Astrocyte of the spinal cord (primary cell): Measurements from ENCODE around the gene PTPMT1.

Experiments used
- DNase-seq: peaks from one replicate; pipeline ENCODE4 v3.0.0; 2011; ENCODE audit warnings: low read depth, low spot score
- H3K4me3 ChIP-seq: 2 replicates; pipeline ENCODE4 v1.5.1; 2011; ENCODE audit warnings: low read depth, mild to moderate bottlenecking, low read length, moderate library complexity
- in situ Hi-C: cut with HindIII; loops from 2 replicates; pipeline ENCODE4 v1.10.0; 2017; ENCODE audit warnings: low sequenced_read_pairs
- TF ChIP-seq, protein P1 (sequence below): IDR thresholded peaks from 2 replicates; pipeline ENCODE4 v1.5.1; 2012; ENCODE audit warnings: low read depth, mild to moderate bottlenecking, low read length, inconsistent platforms

PTPMT1 gene

DNA sequence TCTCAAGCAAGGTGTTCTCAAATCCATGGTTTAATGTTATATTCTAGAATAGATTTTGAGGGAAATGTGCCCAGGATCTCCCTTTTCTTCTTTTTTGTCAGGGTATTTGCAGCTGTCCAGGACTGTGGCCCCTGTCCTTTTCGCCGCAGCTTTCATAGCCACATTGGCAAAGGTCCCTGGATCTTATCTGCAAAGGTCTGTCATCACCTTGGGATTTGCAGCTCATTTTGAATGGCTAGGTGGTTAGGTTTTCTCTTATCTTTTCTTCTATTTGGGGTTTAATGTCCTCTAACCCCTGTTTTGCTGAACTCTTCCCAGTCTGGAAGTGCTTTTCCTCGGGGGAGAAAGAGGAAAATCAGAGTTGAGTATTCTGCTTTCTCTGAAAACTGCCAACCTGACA lies 40.5 kb downstream of the PTPMT1 start:
- TF ChIP-seq, protein P1, sequence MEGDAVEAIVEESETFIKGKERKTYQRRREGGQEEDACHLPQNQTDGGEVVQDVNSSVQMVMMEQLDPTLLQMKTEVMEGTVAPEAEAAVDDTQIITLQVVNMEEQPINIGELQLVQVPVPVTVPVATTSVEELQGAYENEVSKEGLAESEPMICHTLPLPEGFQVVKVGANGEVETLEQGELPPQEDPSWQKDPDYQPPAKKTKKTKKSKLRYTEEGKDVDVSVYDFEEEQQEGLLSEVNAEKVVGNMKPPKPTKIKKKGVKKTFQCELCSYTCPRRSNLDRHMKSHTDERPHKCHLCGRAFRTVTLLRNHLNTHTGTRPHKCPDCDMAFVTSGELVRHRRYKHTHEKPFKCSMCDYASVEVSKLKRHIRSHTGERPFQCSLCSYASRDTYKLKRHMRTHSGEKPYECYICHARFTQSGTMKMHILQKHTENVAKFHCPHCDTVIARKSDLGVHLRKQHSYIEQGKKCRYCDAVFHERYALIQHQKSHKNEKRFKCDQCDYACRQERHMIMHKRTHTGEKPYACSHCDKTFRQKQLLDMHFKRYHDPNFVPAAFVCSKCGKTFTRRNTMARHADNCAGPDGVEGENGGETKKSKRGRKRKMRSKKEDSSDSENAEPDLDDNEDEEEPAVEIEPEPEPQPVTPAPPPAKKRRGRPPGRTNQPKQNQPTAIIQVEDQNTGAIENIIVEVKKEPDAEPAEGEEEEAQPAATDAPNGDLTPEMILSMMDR: no peak
- in situ Hi-C loops: no loop called here
- DNase-seq: no peak
- no peak overlapping the region for H3K4me3 ChIP-seq

DNA sequence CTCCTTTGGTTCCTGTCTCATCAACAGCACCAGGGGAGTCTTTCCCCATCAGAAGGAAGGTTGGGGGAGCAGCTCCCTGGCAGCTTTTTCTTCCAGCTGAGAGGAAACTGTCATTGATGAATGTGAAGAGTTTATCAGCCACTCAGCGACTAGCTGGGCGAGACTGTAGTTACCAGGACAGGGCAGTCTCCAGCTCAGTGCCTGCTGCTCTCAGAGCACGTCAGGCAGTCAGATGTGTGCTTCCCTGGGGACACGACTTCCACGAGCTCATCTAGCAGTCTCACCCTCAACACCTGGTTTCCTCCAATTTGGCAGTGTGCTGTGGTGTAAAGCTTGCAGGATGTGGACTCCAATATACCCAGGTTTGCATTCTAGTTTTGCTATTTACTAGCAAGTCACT lies 41.3 kb downstream of the PTPMT1 start:
- DNase-seq: peak; percentile 19
- TF ChIP-seq, protein P1: no peak
- in situ Hi-C loops: no loop called here
- H3K4me3 ChIP-seq: no peak overlapping the region

DNA sequence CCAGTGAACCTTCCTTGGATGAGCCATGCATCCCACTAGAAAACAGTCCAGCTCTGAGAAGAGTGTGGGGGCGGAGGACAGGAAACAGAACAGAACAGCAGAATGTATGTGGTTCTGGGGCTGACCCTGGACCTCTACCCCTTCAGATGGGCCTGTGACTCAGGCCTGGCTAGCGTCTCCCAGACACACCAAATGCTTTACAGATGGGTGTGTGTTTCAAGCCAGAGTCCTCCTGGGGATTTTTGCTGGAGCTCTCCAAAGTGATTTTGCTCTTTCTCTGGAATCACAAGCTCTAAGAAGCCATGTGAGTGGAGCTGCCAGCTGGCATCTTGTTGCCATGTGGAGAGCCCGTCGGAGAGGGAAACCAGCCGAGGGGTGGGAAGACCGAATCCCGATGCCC lies 42.0 kb downstream of the PTPMT1 start:
- in situ Hi-C loops: no loop called here
- TF ChIP-seq, protein P1: no peak
- no peak overlapping the region for H3K4me3 ChIP-seq
- peak; percentile 91 for DNase-seq

DNA sequence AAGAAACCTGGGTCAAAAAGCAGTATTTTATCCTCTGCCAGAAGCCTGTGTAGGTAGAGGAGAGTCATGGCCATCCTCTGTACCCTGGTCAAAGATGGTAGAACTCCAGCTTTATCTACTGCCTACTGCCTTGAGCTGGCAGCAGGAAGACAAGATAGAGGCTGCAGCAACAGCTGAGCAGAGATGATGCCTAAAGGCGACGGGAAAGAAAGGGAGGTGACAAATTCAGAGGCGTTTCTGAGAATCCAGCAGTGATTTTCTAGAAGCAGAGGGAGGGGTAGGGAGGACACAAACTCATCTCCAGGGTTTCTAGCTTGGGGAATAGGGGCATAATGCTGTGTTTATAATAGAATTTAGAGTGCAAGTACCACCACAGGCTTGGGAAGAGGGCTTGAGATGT lies 44.3 kb downstream of the PTPMT1 start:
- DNase-seq: no peak
- H3K4me3 ChIP-seq: no peak overlapping the region
- TF ChIP-seq, protein P1: no peak
- in situ Hi-C loops: no loop called here

DNA sequence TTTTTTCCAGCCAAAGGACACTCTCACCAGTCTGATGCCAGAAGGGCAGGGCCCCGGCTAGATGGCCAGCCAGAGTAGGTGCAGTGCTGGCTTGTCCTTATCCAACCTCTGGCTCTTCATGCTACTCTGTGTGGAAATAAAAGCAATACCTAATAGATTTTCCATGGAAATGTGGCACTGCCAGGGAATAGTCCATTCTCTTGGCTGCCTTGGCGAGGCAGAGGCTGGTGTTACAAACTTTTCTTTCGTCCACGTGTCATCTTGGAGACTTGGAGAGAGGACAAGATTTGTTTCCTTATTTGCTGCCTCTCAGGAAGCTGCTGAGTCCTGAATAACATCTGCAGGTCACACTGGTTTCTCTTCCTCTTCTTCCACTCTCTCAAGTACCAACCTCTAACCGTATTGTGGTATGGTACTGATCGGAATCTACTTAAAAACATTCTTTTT lies 46.0 kb downstream of the PTPMT1 start:
- DNase-seq: no peak
- no peak overlapping the region for H3K4me3 ChIP-seq
- TF ChIP-seq, protein P1: no peak
- in situ Hi-C loops: no loop called here

DNA sequence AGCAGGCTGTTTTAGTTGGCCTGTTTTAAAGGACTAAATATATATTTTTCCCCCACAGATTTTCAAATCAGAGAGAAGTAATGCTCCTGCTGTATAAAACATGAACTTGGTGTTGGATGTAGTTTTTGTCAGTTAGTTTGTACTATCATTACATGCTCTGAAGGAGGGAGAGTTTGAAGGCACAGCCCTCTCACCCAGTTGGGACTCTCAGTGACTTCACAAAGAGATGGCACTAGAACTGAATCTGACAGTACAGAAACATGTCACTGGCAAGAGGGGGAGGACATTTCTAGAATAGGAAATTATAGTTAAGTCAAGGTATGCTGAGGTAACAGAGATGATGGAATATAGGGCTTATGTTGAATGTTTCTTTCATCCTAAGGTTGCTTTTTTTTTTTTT lies 49.9 kb downstream of the PTPMT1 start:
- DNase-seq: no peak
- in situ Hi-C loops: no loop called here
- no peak overlapping the region for H3K4me3 ChIP-seq
- TF ChIP-seq, protein P1: no peak
